ENCODE measurements around the gene MAPK6.
"Not testable (repeated sequence)": the region's sequence is repeated elsewhere in the genome, so short reads cannot be mapped to it uniquely, and the experiment has no call there.

MAPK6 gene

GRCh38 chr15:52050416-52050815 lies 31.4 kb downstream of the MAPK6 start:
- H3K4me3 ChIP-seq (ENCODE audit: low read length), result no peak overlapping the region
- no peak for TF ChIP-seq CTCF (conservative IDR thresholded peaks at IDR 0.05; ENCODE audit: low read length)
- DNase-seq (ENCODE audit: low read depth), result peak; percentile 57

GRCh38 chr15:52052066-52052935 lies 33.3 kb downstream of the MAPK6 start:
- no peak for TF ChIP-seq CTCF (conservative IDR thresholded peaks at IDR 0.05; ENCODE audit: low read length)
- peak; percentile 34 for DNase-seq (ENCODE audit: low read depth)
- H3K4me3 ChIP-seq (ENCODE audit: low read length), result no peak overlapping the region

GRCh38 chr15:52054381-52054780 lies 35.4 kb downstream of the MAPK6 start:
- H3K4me3 ChIP-seq (ENCODE audit: low read length), result no peak overlapping the region
- DNase-seq (ENCODE audit: low read depth), result no peak
- TF ChIP-seq CTCF (conservative IDR thresholded peaks at IDR 0.05; ENCODE audit: low read length), result no peak

- DNase-seq (ENCODE audit: low read depth), result not testable (repeated sequence)
These were observed 35.8 kb downstream of the MAPK6 start for GRCh38 chr15:52054858-52055257.

GRCh38 chr15:52056001-52056400 lies 37.0 kb downstream of the MAPK6 start:
- no peak for DNase-seq (ENCODE audit: low read depth)
- TF ChIP-seq CTCF (conservative IDR thresholded peaks at IDR 0.05; ENCODE audit: low read length), result no peak
- no peak overlapping the region for H3K4me3 ChIP-seq (ENCODE audit: low read length)

More at GRCh38 chr15:52054858-52055257, 35.8 kb downstream of the MAPK6 start:
- H3K4me3 ChIP-seq (ENCODE audit: low read length), result not testable (repeated sequence)

- no peak for DNase-seq (ENCODE audit: low read depth)
- no peak overlapping the region for H3K4me3 ChIP-seq (ENCODE audit: low read length)
- TF ChIP-seq CTCF (conservative IDR thresholded peaks at IDR 0.05; ENCODE audit: low read length), result no peak
These were observed 37.5 kb downstream of the MAPK6 start for GRCh38 chr15:52056496-52056895.

- no peak overlapping the region for H3K4me3 ChIP-seq (ENCODE audit: low read length)
- no peak for DNase-seq (ENCODE audit: low read depth)
- no peak for TF ChIP-seq CTCF (conservative IDR thresholded peaks at IDR 0.05; ENCODE audit: low read length)
These were observed 39.0 kb downstream of the MAPK6 start for GRCh38 chr15:52057996-52058395.
